OCI-LY7 (cell line): ENCODE measurements around the gene NTMT2. TPM values are rescaled to one million over a fixed set of nuclear protein-coding genes. Genes with fewer than 3 reads are reported as not detected.

Source experiments
- BruUV-seq: library from RNA; stranded (reverse); fragments of 400-500 nt; replicated peaks from 2 replicates; lab custom pipeline; 2021; lab: Mats Ljungman, UMichigan
- CTCF ChIA-PET: fragments of 300-600 bp; sonication (Branson Sonifier 250); formaldehyde crosslinking; loops from one replicate; lab custom pipeline; 2022; ENCODE audit warnings: antibody characterized with exemption; ENCODE audit not compliant: unreplicated experiment; lab: Charles Lee
- POLR2A ChIA-PET: fragments of 300-600 bp; sonication (Branson Sonifier 250); formaldehyde crosslinking; loops from one replicate; lab custom pipeline; 2022; ENCODE audit warnings: antibody characterized with exemption; lab: Charles Lee
- DNase-seq: peaks from one replicate; pipeline ENCODE4 v3.0.0-alpha.2; 2015; ENCODE audit warnings: low spot score
- H2AFZ ChIP-seq: fragments of 200-600 bp; sonication (generic), shearing (Covaris generic); 2 replicates; pipeline ENCODE4 v1.6.1; 2014; ENCODE audit warnings: mild to moderate bottlenecking, antibody characterized with exemption, low read length, moderate library complexity
- H3K27ac ChIP-seq: fragments of 200-600 bp; sonication (generic); 2 replicates; pipeline ENCODE4 v1.5.1; 2014; ENCODE audit warnings: mixed run types, low read depth, mild to moderate bottlenecking, moderate library complexity, low read length, inconsistent platforms; ENCODE audit not compliant: poor library complexity, severe bottlenecking
- H3K36me3 ChIP-seq: fragments of 200-600 bp; sonication (generic); 2 replicates; pipeline ENCODE4 v1.6.1; 2014; ENCODE audit warnings: mild to moderate bottlenecking, antibody characterized with exemption, low read length, moderate library complexity, mixed read lengths; ENCODE audit not compliant: insufficient read depth
- H3K4me1 ChIP-seq: fragments of 200-600 bp; sonication (generic); 2 replicates; pipeline ENCODE4 v1.5.1; 2014; ENCODE audit warnings: mild to moderate bottlenecking, low read length; ENCODE audit not compliant: insufficient read depth, poor library complexity, severe bottlenecking
- H3K4me2 ChIP-seq: fragments of 200-600 bp; sonication (generic); 2 replicates; pipeline ENCODE4 v1.6.1; 2014; ENCODE audit warnings: mild to moderate bottlenecking, low read length
- H3K4me3 ChIP-seq: fragments of 200-600 bp; sonication (generic); 2 replicates; pipeline ENCODE4 v1.5.1; 2014; ENCODE audit warnings: mild to moderate bottlenecking, low read depth, low read length; ENCODE audit not compliant: poor library complexity, severe bottlenecking
- H3K79me2 ChIP-seq: fragments of 200-600 bp; sonication (generic); 2 replicates; pipeline ENCODE4 v1.6.1; 2016; ENCODE audit warnings: low read depth, mild to moderate bottlenecking, low read length, moderate library complexity, mixed read lengths; ENCODE audit not compliant: insufficient read depth
- H3K9me2 ChIP-seq: fragments of 200-600 bp; sonication (generic); 2 replicates; pipeline ENCODE4 v1.6.1; 2016; ENCODE audit warnings: mild to moderate bottlenecking, low read length, mixed read lengths; ENCODE audit not compliant: insufficient read depth
- H3K9me3 ChIP-seq: fragments of 200-600 bp; sonication (generic); 2 replicates; pipeline ENCODE4 v1.6.1; 2014; ENCODE audit warnings: mild to moderate bottlenecking, mixed run types, low read length, mixed read lengths
- H4K20me1 ChIP-seq: fragments of 200-600 bp; sonication (generic); 2 replicates; pipeline ENCODE4 v1.6.1; 2014; ENCODE audit warnings: mild to moderate bottlenecking, antibody characterized with exemption, low read length, moderate library complexity, mixed read lengths; ENCODE audit not compliant: insufficient read depth
- EZH2phosphoT487 ChIP-seq: fragments of 200-600 bp; sonication (generic); IDR thresholded peaks from 2 replicates; pipeline ENCODE4 v1.6.1; 2018; ENCODE audit warnings: low read depth, borderline replicate concordance, mild to moderate bottlenecking, mixed run types, antibody characterized with exemption, low read length, moderate library complexity, mixed read lengths
- intact Hi-C: fragments of 100-400 bp; cut with micrococcal nuclease; formaldehyde crosslinking; loops from one replicate; pipeline ENCODE4 v1.10.0; 2022; ENCODE audit not compliant: unreplicated experiment
- total RNA-seq, 2 experiments: library from RNA; depleted of rRNA in 1 of 2; stranded (reverse); fragments of >200 nt in 1 of 2; shearing (Covaris generic) in 1 of 2; gene quantifications; 2 replicates each; pipeline ENCODE4 v1.2.3, GENCODE V29; 2014 to 2022
- TF ChIP-seq, protein P1 (sequence below): fragments of 200-600 bp; sonication (generic); conservative IDR thresholded peaks from 2 replicates; pipeline ENCODE4 v1.5.1; 2014; ENCODE audit warnings: mild to moderate bottlenecking, antibody characterized with exemption, low read length, moderate library complexity, mixed read lengths

NTMT2 gene
- total RNA-seq, 2 experiments from 2014 or later, result not detected

DNA sequence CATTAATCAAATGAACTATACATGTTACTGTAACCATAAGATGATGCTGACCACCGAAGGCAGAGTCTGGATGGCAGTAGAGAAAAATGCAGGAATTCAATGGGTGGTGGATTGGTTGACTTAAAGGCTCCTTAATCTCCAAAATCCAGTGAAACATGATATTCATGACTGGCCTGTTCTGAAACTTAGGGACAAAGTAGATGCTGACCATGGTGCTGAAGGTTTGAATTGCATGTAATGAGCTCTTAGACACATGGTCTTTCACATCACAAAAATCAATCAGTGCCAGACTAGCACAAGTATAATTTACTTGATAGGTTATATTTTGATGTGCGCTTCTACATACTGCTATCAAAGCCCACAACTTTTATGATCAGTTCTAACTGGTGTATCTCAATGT lies 30.9 kb upstream of the NTMT2 start:
- POLR2A ChIA-PET, result no interaction called here
- no TSS peak for BruUV-seq
- CTCF ChIA-PET, result no interaction called here

DNA sequence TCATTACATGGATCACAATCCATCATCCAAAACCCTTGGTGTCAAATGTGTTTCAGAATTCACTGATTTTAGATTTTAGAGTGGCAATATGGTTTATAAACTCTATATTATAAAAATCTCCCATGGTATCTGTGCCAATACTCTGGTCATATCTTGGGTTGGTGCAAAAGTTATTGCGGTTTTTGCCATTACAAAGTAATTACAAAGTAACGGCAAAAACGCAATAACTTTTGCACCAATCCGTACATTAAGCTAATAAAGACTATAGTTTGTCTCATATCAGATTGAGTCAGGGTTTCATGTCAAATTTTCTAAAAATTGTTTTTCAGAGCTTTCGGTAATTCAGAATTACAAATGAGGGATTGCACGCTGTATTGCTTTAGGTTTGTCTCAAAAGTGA lies 23.4 kb upstream of the NTMT2 start:
- intact Hi-C loops, result no loop called here
- no TSS peak for BruUV-seq
- POLR2A ChIA-PET, result no interaction called here
- H3K79me2 ChIP-seq, result no peaks in the 10 kb centered on the region
- H3K9me3 ChIP-seq, result no peaks in the 10 kb centered on the region
- no peaks in the 10 kb centered on the region for H4K20me1 ChIP-seq
- DNase-seq, result no peak
- H3K27ac ChIP-seq, result no peak overlapping the region
- H3K4me3 ChIP-seq, result no peak overlapping the region
- no peak overlapping the region for H3K4me2 ChIP-seq
- H3K36me3 ChIP-seq, result no peaks in the 10 kb centered on the region
- no peaks in the 10 kb centered on the region for H3K4me1 ChIP-seq
- no peak overlapping the region for H2AFZ ChIP-seq
- TF ChIP-seq, protein P1, sequence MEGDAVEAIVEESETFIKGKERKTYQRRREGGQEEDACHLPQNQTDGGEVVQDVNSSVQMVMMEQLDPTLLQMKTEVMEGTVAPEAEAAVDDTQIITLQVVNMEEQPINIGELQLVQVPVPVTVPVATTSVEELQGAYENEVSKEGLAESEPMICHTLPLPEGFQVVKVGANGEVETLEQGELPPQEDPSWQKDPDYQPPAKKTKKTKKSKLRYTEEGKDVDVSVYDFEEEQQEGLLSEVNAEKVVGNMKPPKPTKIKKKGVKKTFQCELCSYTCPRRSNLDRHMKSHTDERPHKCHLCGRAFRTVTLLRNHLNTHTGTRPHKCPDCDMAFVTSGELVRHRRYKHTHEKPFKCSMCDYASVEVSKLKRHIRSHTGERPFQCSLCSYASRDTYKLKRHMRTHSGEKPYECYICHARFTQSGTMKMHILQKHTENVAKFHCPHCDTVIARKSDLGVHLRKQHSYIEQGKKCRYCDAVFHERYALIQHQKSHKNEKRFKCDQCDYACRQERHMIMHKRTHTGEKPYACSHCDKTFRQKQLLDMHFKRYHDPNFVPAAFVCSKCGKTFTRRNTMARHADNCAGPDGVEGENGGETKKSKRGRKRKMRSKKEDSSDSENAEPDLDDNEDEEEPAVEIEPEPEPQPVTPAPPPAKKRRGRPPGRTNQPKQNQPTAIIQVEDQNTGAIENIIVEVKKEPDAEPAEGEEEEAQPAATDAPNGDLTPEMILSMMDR, result no peak
- no peak for TF ChIP-seq EZH2phosphoT487
- CTCF ChIA-PET, result no interaction called here
- no peaks in the 10 kb centered on the region for H3K9me2 ChIP-seq

More for the DNA sequence above, 30.9 kb upstream of the NTMT2 start:
- H3K4me1 ChIP-seq, result no peaks in the 10 kb centered on the region
- no peak overlapping the region for H3K4me2 ChIP-seq
- no peak for TF ChIP-seq EZH2phosphoT487
- TF ChIP-seq, protein P1, result no peak
- H3K27ac ChIP-seq, result no peak overlapping the region
- no peaks in the 10 kb centered on the region for H3K79me2 ChIP-seq
- no peak overlapping the region for H2AFZ ChIP-seq
- no peak for DNase-seq
- no peaks in the 10 kb centered on the region for H3K9me2 ChIP-seq
- no peaks in the 10 kb centered on the region for H4K20me1 ChIP-seq
- no peak overlapping the region for H3K4me3 ChIP-seq
- intact Hi-C loops, result no loop called here
- no peaks in the 10 kb centered on the region for H3K36me3 ChIP-seq
- no peaks in the 10 kb centered on the region for H3K9me3 ChIP-seq

DNA sequence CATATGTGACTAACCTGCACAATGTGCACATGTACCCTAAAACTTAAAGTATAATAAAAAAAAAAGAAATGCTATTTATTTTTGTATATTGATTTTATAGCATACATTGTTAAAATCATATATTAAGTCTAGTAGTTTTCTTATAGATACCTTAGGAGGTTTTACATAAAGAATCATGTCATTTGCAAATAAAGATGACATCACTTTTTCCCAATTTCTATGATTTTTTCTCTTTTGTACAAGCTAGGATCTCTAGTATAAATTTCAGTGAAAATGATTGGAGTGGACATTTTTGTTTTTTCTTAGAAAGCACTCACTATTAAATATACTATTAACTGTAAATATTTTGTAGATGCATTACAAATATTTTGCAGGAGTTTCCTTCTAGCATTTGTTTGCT lies 20.5 kb upstream of the NTMT2 start:
- POLR2A ChIA-PET, result no interaction called here
- no peaks in the 10 kb centered on the region for H3K4me1 ChIP-seq
- no peak overlapping the region for H2AFZ ChIP-seq
- no peaks in the 10 kb centered on the region for H3K79me2 ChIP-seq
- no peaks in the 10 kb centered on the region for H3K36me3 ChIP-seq
- H3K27ac ChIP-seq, result no peak overlapping the region
- no TSS peak for BruUV-seq
- intact Hi-C loops, result no loop called here
- TF ChIP-seq, protein P1, result no peak
- TF ChIP-seq EZH2phosphoT487, result no peak
- H3K4me3 ChIP-seq, result no peak overlapping the region
- H3K9me3 ChIP-seq, result no peaks in the 10 kb centered on the region
- H3K9me2 ChIP-seq, result no peaks in the 10 kb centered on the region
- CTCF ChIA-PET, result no interaction called here
- no peak for DNase-seq
- H3K4me2 ChIP-seq, result no peak overlapping the region
- H4K20me1 ChIP-seq, result no peaks in the 10 kb centered on the region
